ENCODE data around the gene SERPINI1.

GRCh38 chr3:167816953-167817352 lies 81.4 kb downstream of the SERPINI1 start:
- no peak for TF ChIP-seq POLR2A (IDR thresholded peaks at IDR 0.05)
- TF ChIP-seq CTCF (IDR thresholded peaks at IDR 0.05) = no peak
